Putamen (tissue), 1 donor: ENCODE data around the gene CFL2.
"Not testable (repeated sequence)": the region's sequence is repeated elsewhere in the genome, so short reads cannot be mapped to it uniquely, and the experiment has no call there.

ENCODE experiments used
- DNase-seq: peaks from one replicate; pipeline ENCODE4 v3.0.0-alpha.2; 2016; ENCODE audit warnings: low spot score

Gene CFL2

GRCh38 chr14:34714320-34715126 lies at the start of gene CFL2:
Gene CFL2, minus strand, starts transcription at chr14:34714593. Its CDS starts 53 bp downstream, at chr14:34714540.
- peak; percentile 95 for DNase-seq

- no peak for DNase-seq
Observed at GRCh38 chr14:34755215-34755614, 40.8 kb upstream of the CFL2 start.

GRCh38 chr14:34754687-34755086 lies 40.3 kb upstream of the CFL2 start:
- no peak for DNase-seq

DNA sequence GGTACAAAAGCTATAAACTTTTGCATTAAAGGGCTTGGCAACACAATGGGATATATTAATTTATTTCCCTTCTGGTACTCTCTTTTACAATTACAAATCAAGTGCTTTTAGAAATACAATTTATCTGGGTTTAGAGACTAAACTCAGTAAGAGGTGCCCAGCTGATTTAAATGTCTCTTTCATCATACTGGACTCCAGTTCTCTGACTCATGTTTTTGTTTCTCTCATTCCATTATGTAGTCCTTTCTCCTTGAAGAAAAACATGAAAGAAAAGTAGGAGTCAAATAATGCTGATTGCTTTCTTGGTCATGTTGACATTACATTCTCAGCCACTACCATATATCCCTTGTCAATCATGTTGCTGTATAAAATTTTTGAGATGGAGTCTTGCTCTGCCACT lies 36.3 kb upstream of the CFL2 start:
- DNase-seq: no peak

- DNase-seq: no peak
Observed at GRCh38 chr14:34750233-34750632, 35.8 kb upstream of the CFL2 start.

GRCh38 chr14:34749408-34749807 lies 35.0 kb upstream of the CFL2 start:
- DNase-seq: no peak

- DNase-seq: no peak
Observed at GRCh38 chr14:34742270-34743115, 28.1 kb upstream of the CFL2 start.

DNA sequence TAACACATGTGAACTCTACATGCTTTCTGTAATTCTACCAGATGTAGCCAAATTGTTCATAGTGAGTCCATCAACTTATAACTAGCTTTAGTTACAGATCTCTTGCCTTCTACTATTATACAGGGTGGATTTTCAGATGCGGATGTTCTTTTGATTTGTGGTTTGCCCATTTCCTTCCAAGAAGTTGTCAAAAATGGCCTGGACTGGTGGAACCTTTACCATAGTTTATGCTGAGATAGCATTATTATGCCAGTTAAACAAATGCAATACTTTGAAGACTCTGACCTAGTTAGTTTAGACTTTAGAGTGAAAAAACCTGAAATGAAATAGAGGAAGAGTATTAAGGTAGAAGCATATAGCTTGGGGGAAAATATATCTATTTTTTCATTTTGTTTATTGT lies 27.4 kb upstream of the CFL2 start:
- DNase-seq: no peak

- not testable (repeated sequence) for DNase-seq
Observed at GRCh38 chr14:34740139-34740538, 25.7 kb upstream of the CFL2 start.

DNA sequence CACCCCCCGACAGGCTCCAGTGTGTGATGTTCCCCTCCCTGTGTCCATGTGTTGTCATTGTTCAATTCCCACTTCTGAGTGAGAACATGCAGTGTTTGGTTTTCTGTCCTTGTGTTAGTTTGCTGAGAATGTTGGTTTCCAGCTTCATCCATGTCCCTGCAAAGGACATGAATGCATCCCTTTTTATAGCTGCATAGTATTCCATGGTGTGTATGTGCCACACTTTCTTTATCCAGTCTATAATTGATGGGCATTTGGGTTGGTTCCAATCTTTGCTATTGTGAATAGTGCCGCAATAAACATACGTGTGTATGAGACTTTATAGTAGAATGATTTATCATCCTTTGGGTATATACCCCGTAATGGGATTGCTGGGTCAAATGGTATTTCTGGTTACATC lies 22.7 kb upstream of the CFL2 start:
- DNase-seq: not testable (repeated sequence)

DNA sequence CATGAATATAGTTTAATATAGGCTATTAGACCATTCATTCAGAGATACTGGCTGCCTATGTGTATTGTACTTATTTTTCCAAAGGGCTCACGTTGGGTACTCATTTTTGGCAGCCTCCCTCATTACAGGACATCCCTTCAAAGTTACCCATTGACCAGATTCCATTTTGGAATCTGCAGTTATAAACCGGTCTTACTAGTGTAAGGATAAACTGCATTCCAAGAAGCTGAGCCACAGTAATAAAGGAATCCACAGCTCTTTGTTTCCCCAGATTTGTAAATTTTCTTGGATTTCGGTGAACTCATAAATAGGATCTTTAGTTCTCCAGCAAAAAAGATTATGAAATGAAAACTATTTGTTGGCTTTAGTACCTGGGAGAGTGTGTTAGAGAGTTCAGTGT lies 18.9 kb upstream of the CFL2 start:
- no peak for DNase-seq

DNA sequence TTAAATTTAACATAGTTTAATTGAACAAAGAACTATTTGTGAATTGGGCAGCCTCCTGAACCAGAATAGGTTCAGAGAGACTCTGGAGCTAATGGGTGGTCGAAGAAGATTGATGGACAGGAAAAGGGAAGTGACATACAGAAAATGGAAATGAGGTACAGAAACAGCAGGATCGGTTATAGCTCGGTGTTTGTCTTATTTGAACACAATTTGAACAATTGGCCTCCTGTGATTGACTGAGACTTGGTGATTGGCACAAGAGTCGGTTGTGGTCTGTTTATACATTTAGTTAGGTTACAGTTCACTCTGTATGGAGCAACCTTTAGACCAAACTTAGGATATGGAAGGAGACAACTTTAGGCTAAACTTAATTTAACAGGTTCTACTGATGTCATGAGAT lies 18.4 kb upstream of the CFL2 start:
- DNase-seq: no peak

DNA sequence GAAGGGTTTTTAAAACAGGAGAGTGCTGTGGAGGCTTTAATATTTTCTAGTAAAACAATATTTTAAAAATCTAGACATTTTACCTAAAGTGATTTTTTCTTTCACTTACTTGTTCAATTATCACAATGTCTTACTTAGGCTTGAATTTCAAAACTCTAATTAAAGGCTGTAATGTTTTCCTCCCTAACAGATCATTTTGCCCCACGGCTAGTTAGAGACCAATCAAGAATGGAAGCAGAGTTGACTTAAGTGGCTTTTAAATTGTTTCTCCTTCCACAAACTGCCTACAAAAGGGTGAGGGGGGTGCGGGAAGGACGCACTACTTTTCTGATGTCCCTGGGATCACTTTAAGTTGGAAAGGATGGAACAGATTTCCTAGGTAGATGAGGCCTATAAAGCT lies 9.5 kb upstream of the CFL2 start:
- DNase-seq: no peak

DNA sequence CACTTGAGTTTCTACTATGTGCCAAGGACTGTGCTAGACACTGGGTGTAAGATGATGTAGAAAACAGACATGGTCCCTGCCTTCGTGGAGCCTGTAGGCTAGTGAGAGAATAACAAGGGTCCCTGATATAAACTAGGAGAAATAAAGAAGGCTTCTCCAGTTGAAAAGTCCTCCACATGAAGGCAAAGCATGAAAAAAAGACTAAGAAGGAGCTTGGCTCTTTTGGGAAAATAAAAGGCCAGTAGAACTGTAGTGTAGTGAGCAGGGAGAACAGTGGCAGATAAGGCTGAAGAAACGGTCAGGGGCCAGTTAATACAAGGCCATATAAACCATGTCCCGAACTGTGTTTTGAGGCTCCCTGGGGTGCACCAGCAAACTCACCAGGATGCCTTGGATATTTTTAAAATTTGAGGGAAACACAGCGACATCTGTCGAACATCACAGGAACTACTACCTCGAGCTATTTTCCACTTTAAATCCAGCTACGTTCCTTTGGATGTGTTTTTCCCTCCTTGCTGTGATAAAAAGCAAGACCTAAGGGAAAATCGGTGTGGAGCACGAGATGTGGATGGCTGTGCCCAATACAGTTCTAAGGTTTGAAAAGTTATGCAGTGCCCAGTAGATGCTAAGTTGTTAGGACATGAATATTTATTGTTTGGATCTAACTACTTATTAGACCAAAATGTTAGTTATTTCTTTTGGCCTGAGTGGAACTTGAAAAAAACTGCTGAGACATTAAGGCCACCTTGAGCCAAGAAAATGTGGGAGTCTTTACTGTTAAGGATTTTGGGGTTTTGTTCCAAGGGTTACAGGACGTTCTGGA lies 8.5 kb upstream of the CFL2 start:
- peak; percentile 70 for DNase-seq

- DNase-seq: no peak
Observed at GRCh38 chr14:34721129-34721528, 6.7 kb upstream of the CFL2 start.

- no peak for DNase-seq
Observed at GRCh38 chr14:34718750-34719304, 4.4 kb upstream of the CFL2 start.

DNA sequence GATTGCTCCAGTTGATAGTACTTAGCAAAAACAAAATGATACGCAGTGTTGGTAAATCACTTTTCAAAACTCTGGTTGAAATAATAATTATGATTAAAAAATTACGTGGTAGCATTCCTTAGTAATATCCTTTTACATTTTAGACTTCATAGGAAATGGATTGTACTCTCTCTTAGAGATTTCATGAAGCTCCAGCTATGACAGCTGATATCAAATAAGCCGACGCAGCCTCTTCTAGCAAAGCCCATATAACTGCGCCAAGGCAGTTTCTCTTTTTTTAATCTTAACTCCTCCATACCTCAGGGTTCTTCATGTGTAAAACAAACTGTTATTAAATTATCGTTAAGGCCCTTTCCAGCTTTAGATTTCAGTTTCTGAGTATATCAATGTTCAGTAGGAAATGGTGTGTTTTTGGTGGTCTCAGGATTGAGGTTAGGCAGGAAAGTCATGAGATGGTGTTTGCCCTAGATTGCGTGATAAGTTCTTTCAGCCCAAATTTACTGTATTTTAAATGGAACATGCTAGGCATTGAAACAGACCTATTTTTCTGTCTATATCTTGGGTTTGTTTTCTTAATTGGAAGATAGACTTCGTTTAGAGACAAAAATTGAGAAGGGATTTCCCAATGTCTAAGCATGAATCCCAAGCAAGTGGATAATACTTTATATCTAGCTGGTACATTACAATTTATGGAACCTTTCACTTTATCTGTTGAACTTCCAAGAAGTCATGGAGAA lies 902 bp upstream of the CFL2 start:
- DNase-seq: no peak

DNA sequence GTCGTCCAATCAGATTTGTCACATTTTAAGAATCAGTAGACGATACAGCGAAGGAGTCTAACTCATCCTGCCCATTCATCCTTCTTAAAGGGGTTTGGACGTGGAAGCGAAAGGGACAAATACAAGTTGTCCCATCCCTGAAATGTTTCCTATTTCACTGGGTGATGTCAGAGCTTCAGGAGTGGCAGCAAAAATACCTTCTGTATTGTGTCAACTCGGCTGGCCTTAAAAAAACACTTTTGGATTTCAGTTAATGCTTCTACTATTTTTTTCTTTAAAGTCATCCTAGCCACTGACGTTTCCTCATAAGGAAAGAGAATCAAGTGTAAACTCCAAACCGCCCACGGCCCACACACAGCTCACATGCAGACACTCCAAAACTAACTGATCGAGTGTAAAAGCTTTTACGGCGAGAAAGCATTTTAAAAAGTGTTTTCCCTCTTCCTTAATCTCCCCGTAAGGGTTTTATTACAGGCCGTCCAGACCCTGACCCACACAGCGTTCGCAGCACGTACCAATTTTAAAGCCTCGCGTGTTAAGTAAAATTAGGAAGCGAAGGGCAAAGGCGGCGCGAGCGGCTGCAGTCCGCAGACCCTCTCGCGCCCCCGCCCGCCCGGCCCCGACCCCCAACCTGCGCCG lies 593 bp downstream of the CFL2 start:
- DNase-seq: no peak

GRCh38 chr14:34713122-34713680 lies 1.2 kb downstream of the CFL2 start:
- DNase-seq: no peak
